ENCODE results near the gene C14orf93. TPM values are rescaled to one million over a fixed set of nuclear protein-coding genes. Genes with fewer than 3 reads are reported as not detected.

C14orf93 gene
- total RNA-seq, 4 donors from 2014 or later, result 17.1 to 41.2 (median 23.9) TPM

DNA sequence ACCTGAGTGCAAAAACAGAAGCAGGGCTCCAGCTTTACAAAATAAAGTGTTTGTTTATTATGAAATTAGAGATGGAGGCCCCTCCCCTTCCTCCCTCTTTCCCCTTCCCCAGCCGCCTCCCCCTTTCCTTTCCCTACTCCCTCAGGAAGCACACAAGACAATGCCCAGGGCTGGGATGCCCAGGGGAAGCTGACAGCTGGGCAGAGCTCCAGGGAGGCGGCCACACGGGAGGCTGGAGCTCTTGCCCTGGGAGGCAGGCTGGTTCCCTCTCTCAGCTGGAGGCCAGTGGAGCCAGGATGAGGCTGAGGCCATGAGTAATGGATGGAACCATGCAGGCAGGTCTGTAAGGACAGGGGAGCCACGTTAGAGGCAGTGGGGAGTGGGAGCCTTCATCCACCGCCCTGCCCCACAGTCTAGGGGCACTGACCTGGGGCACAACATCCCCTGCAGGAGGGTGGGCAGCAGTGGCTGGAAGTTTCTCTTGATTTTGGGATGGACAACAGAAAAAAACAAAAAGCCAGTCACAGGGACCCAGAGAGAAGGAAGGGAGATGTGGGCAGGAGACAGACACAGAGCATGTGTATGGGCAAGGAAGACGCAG lies 37.2 kb upstream of the C14orf93 start:
- Histone ChIP-seq H3K4me1 (no peaks in the 10 kb centered on the region), H3K36me3 (no peaks in the 10 kb centered on the region), H3K4me3 (no peak overlapping the region), H3K9me3 (no peaks in the 10 kb centered on the region), H3K27me3 (no peaks in the 10 kb centered on the region), H3K27ac (no peak overlapping the region)
- WGBS, 2 donors (ENCODE audit: low coverage in 1 of 2), result 76 to 82% methylated on average over 1 to 6 of the region's 6 CpGs
- no peak for TF ChIP-seq POLR2A (IDR thresholded peaks at IDR 0.05)
- TF ChIP-seq POLR2AphosphoS5 (IDR thresholded peaks at IDR 0.05), result no peak
- TF ChIP-seq, protein P1, sequence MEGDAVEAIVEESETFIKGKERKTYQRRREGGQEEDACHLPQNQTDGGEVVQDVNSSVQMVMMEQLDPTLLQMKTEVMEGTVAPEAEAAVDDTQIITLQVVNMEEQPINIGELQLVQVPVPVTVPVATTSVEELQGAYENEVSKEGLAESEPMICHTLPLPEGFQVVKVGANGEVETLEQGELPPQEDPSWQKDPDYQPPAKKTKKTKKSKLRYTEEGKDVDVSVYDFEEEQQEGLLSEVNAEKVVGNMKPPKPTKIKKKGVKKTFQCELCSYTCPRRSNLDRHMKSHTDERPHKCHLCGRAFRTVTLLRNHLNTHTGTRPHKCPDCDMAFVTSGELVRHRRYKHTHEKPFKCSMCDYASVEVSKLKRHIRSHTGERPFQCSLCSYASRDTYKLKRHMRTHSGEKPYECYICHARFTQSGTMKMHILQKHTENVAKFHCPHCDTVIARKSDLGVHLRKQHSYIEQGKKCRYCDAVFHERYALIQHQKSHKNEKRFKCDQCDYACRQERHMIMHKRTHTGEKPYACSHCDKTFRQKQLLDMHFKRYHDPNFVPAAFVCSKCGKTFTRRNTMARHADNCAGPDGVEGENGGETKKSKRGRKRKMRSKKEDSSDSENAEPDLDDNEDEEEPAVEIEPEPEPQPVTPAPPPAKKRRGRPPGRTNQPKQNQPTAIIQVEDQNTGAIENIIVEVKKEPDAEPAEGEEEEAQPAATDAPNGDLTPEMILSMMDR (IDR thresholded peaks at IDR 0.05), result no peak
- TF ChIP-seq EP300 (IDR thresholded peaks at IDR 0.05; ENCODE audit: low read depth), result no peak
- no peak for DNase-seq
- in situ Hi-C loops (cut with MboI; ENCODE audit: low pct_ligation_motif_present in 1 of 4, low pct_unique_long_range_greater_than_20kb in 1 of 4, low sequenced_read_pairs in 3 of 4), result no loop called here
- intact Hi-C loops (cut with DNase I; ENCODE audit: low total_unique reads), result no loop called here

DNA sequence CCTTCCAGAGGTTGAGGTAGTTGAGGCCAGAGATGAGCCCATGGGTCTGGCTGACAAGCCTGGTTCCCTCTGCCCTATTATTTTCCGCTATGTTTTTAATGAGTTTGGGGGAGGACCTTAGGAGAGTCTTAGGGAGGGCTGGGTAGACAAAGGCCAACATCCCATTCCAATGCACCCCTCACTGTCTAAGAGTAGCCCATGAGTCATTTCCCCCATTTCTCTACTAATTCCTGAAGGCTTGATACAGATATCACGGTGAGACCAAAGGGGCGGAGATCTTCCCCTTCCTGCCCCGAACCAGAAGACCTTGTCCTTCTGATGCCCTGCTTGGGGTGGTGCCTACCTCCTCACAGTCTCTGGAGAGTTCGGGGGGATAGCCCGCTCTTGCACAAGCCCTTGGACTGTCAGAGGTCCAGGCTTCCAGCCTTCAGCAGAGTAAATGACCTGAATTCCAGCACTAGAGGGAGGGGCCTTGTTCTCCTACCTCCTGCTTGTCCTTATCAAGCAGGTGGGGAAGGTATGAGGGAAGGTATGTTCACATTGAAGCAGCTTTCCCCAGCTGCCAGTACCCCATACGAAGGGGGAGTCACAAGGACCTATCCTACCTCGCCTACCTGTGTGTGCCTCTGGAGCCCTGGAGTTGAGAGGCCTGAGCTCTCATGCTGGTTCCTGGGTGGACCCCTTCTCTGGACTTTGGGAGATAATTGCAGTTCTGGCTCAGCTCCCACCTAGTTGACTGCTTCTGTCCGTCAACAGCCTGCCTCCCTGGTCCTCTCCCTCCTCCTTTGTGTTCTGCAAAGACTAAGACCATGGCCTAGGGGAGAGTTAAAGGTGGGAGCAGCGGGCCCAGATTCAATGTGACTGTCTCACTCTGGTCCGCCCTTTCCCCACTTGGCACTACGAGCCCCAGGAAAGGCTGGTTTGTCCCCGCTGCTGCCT lies 35.7 kb upstream of the C14orf93 start:
- Histone ChIP-seq H3K9me3 (no peaks in the 10 kb centered on the region), H3K27me3 (no peaks in the 10 kb centered on the region), H3K4me3 (no peak overlapping the region), H3K4me1 (no peaks in the 10 kb centered on the region), H3K36me3 (no peaks in the 10 kb centered on the region), H3K27ac (no peak overlapping the region)
- no peak for DNase-seq
- TF ChIP-seq, protein P1 (IDR thresholded peaks at IDR 0.05), result no peak
- TF ChIP-seq POLR2AphosphoS5 (IDR thresholded peaks at IDR 0.05) (no peak), POLR2A (IDR thresholded peaks at IDR 0.05) (no peak), EP300 (IDR thresholded peaks at IDR 0.05; ENCODE audit: low read depth) (no peak)
- intact Hi-C loops (cut with DNase I; ENCODE audit: low total_unique reads) (no loop called here), in situ Hi-C loops (cut with MboI; ENCODE audit: low pct_ligation_motif_present in 1 of 4, low pct_unique_long_range_greater_than_20kb in 1 of 4, low sequenced_read_pairs in 3 of 4) (no loop called here)
- 84% methylated on average over 10 to 13 of the region's 13 CpGs for WGBS, 2 donors (ENCODE audit: low coverage in 1 of 2)

DNA sequence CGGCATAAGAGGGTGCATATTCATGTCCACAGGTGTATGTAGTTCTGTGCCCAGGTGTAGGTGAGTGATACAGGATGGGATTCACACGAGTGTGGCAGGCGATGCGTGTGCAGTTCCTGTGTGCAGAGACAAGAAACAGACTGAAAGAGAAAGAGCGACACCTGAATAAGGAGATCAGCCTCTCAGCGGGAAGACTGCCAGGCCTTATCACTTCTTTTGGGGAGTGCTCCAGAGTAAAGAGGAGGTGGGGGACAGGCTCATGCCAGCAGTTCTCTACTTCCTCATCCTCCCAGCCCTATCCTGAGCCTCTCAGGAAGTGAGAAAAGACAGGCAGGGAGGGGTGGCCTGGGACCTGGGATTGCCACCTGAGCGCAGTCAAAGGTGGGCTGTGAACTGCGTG lies 34.9 kb upstream of the C14orf93 start:
- intact Hi-C loops (cut with DNase I; ENCODE audit: low total_unique reads), result no loop called here
- Histone ChIP-seq H3K9me3 (no peaks in the 10 kb centered on the region), H3K27me3 (no peaks in the 10 kb centered on the region), H3K4me1 (no peaks in the 10 kb centered on the region), H3K4me3 (no peak overlapping the region), H3K27ac (no peak overlapping the region), H3K36me3 (no peaks in the 10 kb centered on the region)
- WGBS, 2 donors (ENCODE audit: low coverage in 1 of 2), result 69 to 77% methylated on average over 6 to 8 of the region's 8 CpGs
- in situ Hi-C loops (cut with MboI; ENCODE audit: low pct_ligation_motif_present in 1 of 4, low pct_unique_long_range_greater_than_20kb in 1 of 4, low sequenced_read_pairs in 3 of 4), result no loop called here
- TF ChIP-seq POLR2AphosphoS5 (IDR thresholded peaks at IDR 0.05) (no peak), POLR2A (IDR thresholded peaks at IDR 0.05) (no peak), EP300 (IDR thresholded peaks at IDR 0.05; ENCODE audit: low read depth) (no peak)
- TF ChIP-seq, protein P1 (IDR thresholded peaks at IDR 0.05), result no peak
- no peak for DNase-seq

DNA sequence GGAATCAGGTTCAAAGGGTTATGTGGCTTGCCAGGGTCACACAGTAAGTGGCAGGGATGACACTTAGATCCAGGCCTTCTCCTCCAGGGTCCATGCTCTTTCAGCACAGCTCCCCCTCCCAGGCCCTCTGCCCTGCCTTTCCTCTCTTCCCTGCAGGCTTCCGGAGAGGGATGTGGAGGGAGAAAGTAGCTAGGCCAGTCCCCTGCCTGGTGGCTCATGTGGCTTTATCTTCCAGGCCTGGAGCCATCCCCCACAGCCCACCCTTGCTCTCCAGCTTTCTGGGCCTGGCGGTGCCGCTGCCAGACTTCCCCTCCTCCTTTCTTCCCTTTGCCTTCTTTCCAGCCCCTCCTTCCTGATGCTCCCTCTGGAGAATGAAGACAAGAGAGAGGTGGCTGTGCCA lies 33.8 kb upstream of the C14orf93 start:
- intact Hi-C loops (cut with DNase I; ENCODE audit: low total_unique reads) (no loop called here), in situ Hi-C loops (cut with MboI; ENCODE audit: low pct_ligation_motif_present in 1 of 4, low pct_unique_long_range_greater_than_20kb in 1 of 4, low sequenced_read_pairs in 3 of 4) (no loop called here)
- Histone ChIP-seq H3K9me3 (no peaks in the 10 kb centered on the region), H3K4me1 (no peaks in the 10 kb centered on the region), H3K36me3 (no peaks in the 10 kb centered on the region), H3K27me3 (no peaks in the 10 kb centered on the region), H3K4me3 (no peak overlapping the region), H3K27ac (no peak overlapping the region)
- no peak for DNase-seq
- no peak for TF ChIP-seq EP300 (IDR thresholded peaks at IDR 0.05; ENCODE audit: low read depth)
- TF ChIP-seq, protein P1 (IDR thresholded peaks at IDR 0.05), result no peak
- TF ChIP-seq POLR2A (IDR thresholded peaks at IDR 0.05), result no peak
- TF ChIP-seq POLR2AphosphoS5 (IDR thresholded peaks at IDR 0.05), result no peak
- WGBS, 2 donors (ENCODE audit: low coverage in 1 of 2), result 96 to 100% methylated on average over 2 to 3 of the region's 3 CpGs

Data from transverse colon (tissue), 4 donors.